ENCODE data around the gene PRKAR1B.

The PRKAR1B gene

DNA sequence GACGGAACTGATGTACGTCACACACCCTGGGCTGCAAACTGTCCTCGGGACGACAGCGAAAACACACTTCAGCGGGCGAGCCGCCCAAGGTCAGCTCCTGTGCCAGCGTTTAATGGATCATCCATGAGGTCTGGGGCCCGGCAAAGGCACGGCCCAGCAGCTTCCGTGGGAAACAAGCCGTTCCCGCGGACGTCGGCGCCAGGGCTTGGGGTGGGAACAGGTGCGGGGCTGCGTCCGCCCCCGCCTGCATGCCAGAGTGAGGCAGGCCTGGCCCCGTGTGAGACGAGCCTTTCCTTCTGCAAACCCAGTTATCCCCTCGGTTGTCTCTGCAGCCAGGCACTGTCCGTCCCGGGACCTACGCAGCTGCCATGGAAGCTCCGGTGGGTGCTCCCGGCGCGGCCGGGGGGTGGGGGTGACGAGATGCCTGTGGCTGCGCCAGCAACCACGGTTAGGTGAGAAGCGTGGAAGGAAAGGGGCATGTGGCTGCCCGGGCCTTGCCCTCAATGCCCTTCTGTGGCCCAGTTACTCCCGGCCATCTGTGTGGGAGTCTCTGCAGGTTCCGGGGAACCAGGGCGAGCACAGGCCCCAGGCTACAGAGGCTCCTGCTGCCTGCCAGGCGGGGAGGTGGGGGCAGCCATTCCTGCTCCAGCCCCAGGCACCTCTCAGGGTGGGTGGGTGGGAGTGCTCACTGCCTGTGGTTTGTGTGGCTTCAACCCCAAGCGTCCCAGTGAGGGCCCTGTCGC, 165.3 kb downstream of the PRKAR1B start:
- no peak overlapping the region for H2BK5ac ChIP-seq (ENCODE audit: low read length)

DNA sequence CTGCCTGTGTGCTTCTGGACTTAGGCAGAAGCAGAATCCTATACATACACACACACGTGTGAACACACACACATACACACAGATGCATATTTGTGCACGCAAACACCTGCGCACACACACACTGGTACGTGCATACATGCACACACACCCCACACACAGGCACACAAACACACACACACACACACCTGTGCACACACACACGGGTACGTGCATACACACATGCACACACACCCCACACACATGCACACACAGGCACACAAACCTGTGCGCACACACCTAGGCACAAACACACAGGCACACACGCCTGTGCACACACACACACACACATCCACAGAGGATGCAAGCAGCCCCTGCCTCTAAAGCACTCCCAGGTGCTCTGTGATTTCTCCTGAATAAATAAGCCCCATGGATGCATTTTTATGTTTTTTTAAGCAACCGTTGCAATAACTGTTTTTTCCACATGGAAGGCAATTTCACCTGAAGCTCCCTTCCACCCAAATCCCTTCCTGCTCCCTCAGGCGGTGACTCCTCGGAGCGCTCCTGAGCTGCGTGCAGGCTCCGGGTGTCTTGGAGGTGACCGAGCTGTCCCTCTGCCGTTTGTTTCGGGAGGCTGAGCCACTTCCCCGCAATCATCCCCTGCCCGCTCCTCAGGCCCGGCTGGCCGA, 166.0 kb downstream of the PRKAR1B start:
- H2BK15ac ChIP-seq (ENCODE audit: low read length): no peak overlapping the region
- peak overlapping the region; percentile 61 for H3K9ac ChIP-seq (ENCODE audit: low read depth, low read length, poor library complexity)
- H3K14ac ChIP-seq (ENCODE audit: low read length): peak overlapping the region; percentile 67
- no peaks in the 10 kb centered on the region for H3K27me3 ChIP-seq (ENCODE audit: control insufficient read depth in 3 of 3, insufficient read depth in 3 of 3, low read depth in 1 of 3, low read length in 3 of 3)
- peak overlapping the region in 1 of 2 donors; percentile 63 for H3K4me3 ChIP-seq (ENCODE audit: low read length in 2 of 2)
- no peak overlapping the region for H2BK5ac ChIP-seq (ENCODE audit: low read length)
- no peak overlapping the region for H2BK120ac ChIP-seq (ENCODE audit: low read depth, low read length)
- H3K9me3 ChIP-seq (replicated peaks in 1 of 2; ENCODE audit: control insufficient read depth in 2 of 2, insufficient read depth in 1 of 2, low read depth in 1 of 2, low read length in 2 of 2): peaks cover 5% of the 10 kb centered on the region in 2 donors
- no peak overlapping the region for H2AFZ ChIP-seq (ENCODE audit: low read length)
- no peak overlapping the region for H2AK5ac ChIP-seq (ENCODE audit: low read depth, low read length)
- H3K36me3 ChIP-seq (replicated peaks in 1 of 2; ENCODE audit: control insufficient read depth in 2 of 2, insufficient read depth in 2 of 2, low read length in 2 of 2): no peaks in the 10 kb centered on the region
- H3K23ac ChIP-seq (ENCODE audit: low read depth, low read length, poor library complexity): peak overlapping the region; percentile 95
- no peaks in the 10 kb centered on the region for H3K4me1 ChIP-seq (ENCODE audit: control insufficient read depth in 2 of 2, insufficient read depth in 1 of 2, low read depth in 1 of 2, low read length in 2 of 2)
- H3K4me2 ChIP-seq (ENCODE audit: insufficient read depth, low read length, poor library complexity, severe bottlenecking): no peak overlapping the region
- no peak for DNase-seq (ENCODE audit: low spot score)
- H4K91ac ChIP-seq (ENCODE audit: low read depth, low read length, poor library complexity): peak overlapping the region; percentile 53
- no CpG with 5 or more reads among the region's 21 CpGs for WGBS, 2 donors (ENCODE audit: extremely low coverage in 2 of 2, insufficient read length in 2 of 2, insufficient replicate concordance in 1 of 2)
- no peak overlapping the region for H3K4ac ChIP-seq (ENCODE audit: low read length)
- H4K8ac ChIP-seq (ENCODE audit: low read depth, low read length): no peak overlapping the region
- H2BK12ac ChIP-seq (ENCODE audit: low read length): no peak overlapping the region
- peak overlapping the region; percentile 80 for H3K18ac ChIP-seq (ENCODE audit: low read length)
- peaks cover 2% of the 10 kb centered on the region for H3K79me1 ChIP-seq (ENCODE audit: low read depth, low read length)
- H3K27ac ChIP-seq (replicated peaks; ENCODE audit: low read length): no peak overlapping the region

More for the DNA sequence above, 165.3 kb downstream of the PRKAR1B start:
- peak overlapping the region; percentile 80 for H3K18ac ChIP-seq (ENCODE audit: low read length)
- no peaks in the 10 kb centered on the region for H3K36me3 ChIP-seq (replicated peaks in 1 of 2; ENCODE audit: control insufficient read depth in 2 of 2, insufficient read depth in 2 of 2, low read length in 2 of 2)
- H3K27me3 ChIP-seq (ENCODE audit: control insufficient read depth in 3 of 3, insufficient read depth in 3 of 3, low read depth in 1 of 3, low read length in 3 of 3): no peaks in the 10 kb centered on the region
- no peak overlapping the region for H3K27ac ChIP-seq (replicated peaks; ENCODE audit: low read length)
- no peak overlapping the region for H2AFZ ChIP-seq (ENCODE audit: low read length)
- no peak overlapping the region for H4K91ac ChIP-seq (ENCODE audit: low read depth, low read length, poor library complexity)
- H3K4me1 ChIP-seq (ENCODE audit: control insufficient read depth in 2 of 2, insufficient read depth in 1 of 2, low read depth in 1 of 2, low read length in 2 of 2): no peaks in the 10 kb centered on the region
- H2BK120ac ChIP-seq (ENCODE audit: low read depth, low read length): no peak overlapping the region
- H4K8ac ChIP-seq (ENCODE audit: low read depth, low read length): peak overlapping the region; percentile 76
- peak overlapping the region; percentile 83 for H3K23ac ChIP-seq (ENCODE audit: low read depth, low read length, poor library complexity)
- peak overlapping the region; percentile 95 for H3K14ac ChIP-seq (ENCODE audit: low read length)
- no peak overlapping the region for H3K4ac ChIP-seq (ENCODE audit: low read length)
- no CpG with 5 or more reads among the region's 44 CpGs for WGBS, 2 donors (ENCODE audit: extremely low coverage in 2 of 2, insufficient read length in 2 of 2, insufficient replicate concordance in 1 of 2)
- H2BK12ac ChIP-seq (ENCODE audit: low read length): peak overlapping the region; percentile 49
- peak overlapping the region; percentile 68 for H2AK5ac ChIP-seq (ENCODE audit: low read depth, low read length)
- no peaks in the 10 kb centered on the region for H3K79me1 ChIP-seq (ENCODE audit: low read depth, low read length)
- H3K9me3 ChIP-seq (replicated peaks in 1 of 2; ENCODE audit: control insufficient read depth in 2 of 2, insufficient read depth in 1 of 2, low read depth in 1 of 2, low read length in 2 of 2): peaks cover 5% of the 10 kb centered on the region in 2 donors
- no peak overlapping the region for H2BK15ac ChIP-seq (ENCODE audit: low read length)
- no peak overlapping the region for H3K9ac ChIP-seq (ENCODE audit: low read depth, low read length, poor library complexity)
- no peak for DNase-seq (ENCODE audit: low spot score)
- no peak overlapping the region for H3K4me3 ChIP-seq (ENCODE audit: low read length in 2 of 2)
- no peak overlapping the region for H3K4me2 ChIP-seq (ENCODE audit: insufficient read depth, low read length, poor library complexity, severe bottlenecking)

DNA sequence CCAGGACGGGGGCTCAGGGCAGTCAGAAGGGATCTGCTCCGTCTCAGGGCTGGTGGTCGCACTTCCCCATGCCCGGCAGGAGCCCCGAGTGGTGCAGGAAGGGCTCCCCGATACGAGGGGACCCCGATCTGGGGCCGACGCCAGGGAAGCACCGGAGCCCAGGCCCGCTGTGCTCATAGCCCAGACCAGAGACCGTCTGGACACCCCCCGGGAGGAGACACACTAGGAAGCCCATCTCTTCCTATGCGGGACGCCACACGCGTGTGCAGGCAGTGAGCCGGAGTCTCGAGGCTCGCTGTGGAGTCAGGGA, 167.7 kb downstream of the PRKAR1B start:
- no peak for DNase-seq (ENCODE audit: low spot score)
- Histone ChIP-seq H2AFZ (ENCODE audit: low read length) (no peak overlapping the region), H3K27ac (replicated peaks; ENCODE audit: low read length) (no peak overlapping the region), H3K4ac (ENCODE audit: low read length) (no peak overlapping the region), H3K4me1 (ENCODE audit: control insufficient read depth in 2 of 2, insufficient read depth in 1 of 2, low read depth in 1 of 2, low read length in 2 of 2) (no peaks in the 10 kb centered on the region), H3K14ac (ENCODE audit: low read length) (peak overlapping the region; percentile 1), H3K23ac (ENCODE audit: low read depth, low read length, poor library complexity) (peak overlapping the region; percentile 16), H2BK12ac (ENCODE audit: low read length) (no peak overlapping the region), H2BK15ac (ENCODE audit: low read length) (no peak overlapping the region), H3K9me3 (replicated peaks in 1 of 2; ENCODE audit: control insufficient read depth in 2 of 2, insufficient read depth in 1 of 2, low read depth in 1 of 2, low read length in 2 of 2) (peaks cover 5% of the 10 kb centered on the region in 2 donors), H4K8ac (ENCODE audit: low read depth, low read length) (no peak overlapping the region), H3K4me2 (ENCODE audit: insufficient read depth, low read length, poor library complexity, severe bottlenecking) (no peak overlapping the region), H2AK5ac (ENCODE audit: low read depth, low read length) (no peak overlapping the region), H3K36me3 (replicated peaks in 1 of 2; ENCODE audit: control insufficient read depth in 2 of 2, insufficient read depth in 2 of 2, low read length in 2 of 2) (no peaks in the 10 kb centered on the region), H3K4me3 (ENCODE audit: low read length in 2 of 2) (no peak overlapping the region), H3K9ac (ENCODE audit: low read depth, low read length, poor library complexity) (no peak overlapping the region), H2BK5ac (ENCODE audit: low read length) (peak overlapping the region; percentile 4), H4K91ac (ENCODE audit: low read depth, low read length, poor library complexity) (no peak overlapping the region), H3K18ac (ENCODE audit: low read length) (peak overlapping the region; percentile 70), H2BK120ac (ENCODE audit: low read depth, low read length) (no peak overlapping the region), H3K27me3 (ENCODE audit: control insufficient read depth in 3 of 3, insufficient read depth in 3 of 3, low read depth in 1 of 3, low read length in 3 of 3) (no peaks in the 10 kb centered on the region), H3K79me1 (ENCODE audit: low read depth, low read length) (peaks cover 2% of the 10 kb centered on the region)
- no CpG with 5 or more reads among the region's 21 CpGs for WGBS, 2 donors (ENCODE audit: extremely low coverage in 2 of 2, insufficient read length in 2 of 2, insufficient replicate concordance in 1 of 2)

DNA sequence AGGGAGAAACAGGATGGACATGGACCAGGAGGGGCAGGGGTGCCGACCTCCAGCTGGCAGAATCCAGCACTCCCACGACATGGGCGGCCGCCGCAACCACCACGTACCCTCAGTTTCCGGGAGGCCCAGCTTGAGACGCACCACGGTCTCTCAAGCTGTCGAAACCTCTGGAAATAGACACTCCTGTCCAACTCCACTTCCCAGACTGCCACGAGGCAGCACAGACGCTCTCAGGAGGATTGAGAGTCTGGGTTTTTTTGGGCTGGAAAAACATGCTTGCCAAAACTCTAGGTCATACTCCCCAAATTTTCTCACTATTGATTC, 169.6 kb downstream of the PRKAR1B start:
- no peak overlapping the region for H3K27ac ChIP-seq (replicated peaks; ENCODE audit: low read length)
- H3K79me1 ChIP-seq (ENCODE audit: low read depth, low read length): peaks cover 2% of the 10 kb centered on the region
- H2BK12ac ChIP-seq (ENCODE audit: low read length): no peak overlapping the region
- WGBS, 2 donors (ENCODE audit: extremely low coverage in 2 of 2, insufficient read length in 2 of 2, insufficient replicate concordance in 1 of 2): no CpG with 5 or more reads among the region's 12 CpGs
- H2BK15ac ChIP-seq (ENCODE audit: low read length): no peak overlapping the region
- H3K9me3 ChIP-seq (replicated peaks in 1 of 2; ENCODE audit: control insufficient read depth in 2 of 2, insufficient read depth in 1 of 2, low read depth in 1 of 2, low read length in 2 of 2): peaks cover 5% of the 10 kb centered on the region in 2 donors
- no peak overlapping the region for H3K9ac ChIP-seq (ENCODE audit: low read depth, low read length, poor library complexity)
- no peak overlapping the region for H2AFZ ChIP-seq (ENCODE audit: low read length)
- no peaks in the 10 kb centered on the region for H3K4me1 ChIP-seq (ENCODE audit: control insufficient read depth in 2 of 2, insufficient read depth in 1 of 2, low read depth in 1 of 2, low read length in 2 of 2)
- no peaks in the 10 kb centered on the region for H3K36me3 ChIP-seq (replicated peaks in 1 of 2; ENCODE audit: control insufficient read depth in 2 of 2, insufficient read depth in 2 of 2, low read length in 2 of 2)
- H2BK120ac ChIP-seq (ENCODE audit: low read depth, low read length): no peak overlapping the region
- no peak overlapping the region for H2AK5ac ChIP-seq (ENCODE audit: low read depth, low read length)
- no peak overlapping the region for H4K91ac ChIP-seq (ENCODE audit: low read depth, low read length, poor library complexity)
- H3K14ac ChIP-seq (ENCODE audit: low read length): no peak overlapping the region
- H3K4me3 ChIP-seq (ENCODE audit: low read length in 2 of 2): no peak overlapping the region
- H2BK5ac ChIP-seq (ENCODE audit: low read length): no peak overlapping the region
- no peaks in the 10 kb centered on the region for H3K27me3 ChIP-seq (ENCODE audit: control insufficient read depth in 3 of 3, insufficient read depth in 3 of 3, low read depth in 1 of 3, low read length in 3 of 3)
- DNase-seq (ENCODE audit: low spot score): no peak
- no peak overlapping the region for H3K23ac ChIP-seq (ENCODE audit: low read depth, low read length, poor library complexity)
- H3K4me2 ChIP-seq (ENCODE audit: insufficient read depth, low read length, poor library complexity, severe bottlenecking): no peak overlapping the region
- H3K18ac ChIP-seq (ENCODE audit: low read length): peak overlapping the region; percentile 1
- H4K8ac ChIP-seq (ENCODE audit: low read depth, low read length): no peak overlapping the region
- H3K4ac ChIP-seq (ENCODE audit: low read length): no peak overlapping the region

Data from neuronal stem cell (in vitro differentiated cells).